WTC11 (cell line): ENCODE measurements around the gene SMARCD1. TPM values are rescaled to one million over a fixed set of nuclear protein-coding genes. Genes with fewer than 3 reads are reported as not detected.

Source experiments
- ATAC-seq: fragments of 200-7000 bp; cut with Tn5 transposase; 2 replicates; pipeline ENCODE4 v1.10.0; 2021; ENCODE audit warnings: mild to moderate bottlenecking, moderate library complexity
- CTCF ChIA-PET: fragments of 300-600 bp; sonication (Branson Sonifier 250); formaldehyde crosslinking; loops from one replicate; lab custom pipeline; 2021; ENCODE audit warnings: antibody characterized with exemption; lab: Charles Lee
- POLR2A ChIA-PET: fragments of 350-600 bp; sonication (Branson Sonifier 250); formaldehyde crosslinking; loops from one replicate; lab custom pipeline; 2021; ENCODE audit warnings: antibody characterized with exemption; lab: Charles Lee
- DNase-seq: peaks from one replicate; pipeline ENCODE4 v3.0.0; 2021; ENCODE audit warnings: low spot score
- H3K27ac Mint-ChIP-seq: 2 replicates; pipeline ENCODE4 v1.8.0; 2021; ENCODE audit warnings: mixed read lengths
- H3K27me3 Mint-ChIP-seq: 2 replicates; pipeline ENCODE4 v1.8.0; 2021; ENCODE audit warnings: low read depth, mild to moderate bottlenecking, moderate library complexity, mixed read lengths
- H3K36me3 Mint-ChIP-seq: 2 replicates; pipeline ENCODE4 v1.8.0; 2021; ENCODE audit warnings: mixed read lengths
- H3K4me1 Mint-ChIP-seq: 2 replicates; pipeline ENCODE4 v1.8.0; 2022; ENCODE audit warnings: mixed read lengths
- H3K4me3 Mint-ChIP-seq: 2 replicates; pipeline ENCODE4 v1.8.0; 2021; ENCODE audit warnings: mild to moderate bottlenecking, moderate library complexity, mixed read lengths
- H3K9me3 Mint-ChIP-seq: 2 replicates; pipeline ENCODE4 v1.8.0; 2021; ENCODE audit warnings: mixed read lengths
- ATF1 ChIP-seq: sonication (generic); formaldehyde crosslinking; IDR thresholded peaks from 2 replicates; pipeline ENCODE4 v1.8.1; 2023; ENCODE audit warnings: mild to moderate bottlenecking, moderate library complexity, missing genetic modification reagents
- ATF3 ChIP-seq: sonication (generic); formaldehyde crosslinking; conservative IDR thresholded peaks from 2 replicates; pipeline ENCODE4 v1.8.1; 2022; ENCODE audit warnings: mild to moderate bottlenecking, missing genetic modification reagents
- E2F1 ChIP-seq: sonication (generic); formaldehyde crosslinking; IDR thresholded peaks from 2 replicates; pipeline ENCODE4 v1.8.0; 2022; ENCODE audit warnings: mild to moderate bottlenecking, missing genetic modification reagents
- ESRRA ChIP-seq: sonication (generic); formaldehyde crosslinking; IDR thresholded peaks from 2 replicates; pipeline ENCODE4 v1.8.1; 2022; ENCODE audit warnings: mild to moderate bottlenecking, missing genetic modification reagents, borderline replicate concordance
- FOXP1 ChIP-seq: sonication (generic); formaldehyde crosslinking; IDR thresholded peaks from 2 replicates; pipeline ENCODE4 v1.8.0; 2022; ENCODE audit warnings: missing genetic modification reagents, mild to moderate bottlenecking, moderate library complexity, borderline replicate concordance
- GABPB1 ChIP-seq: sonication (generic); formaldehyde crosslinking; IDR thresholded peaks from 2 replicates; pipeline ENCODE4 v1.8.1; 2023; ENCODE audit warnings: mild to moderate bottlenecking, missing genetic modification reagents
- GRHL2 ChIP-seq: fragments of 250-450 bp; sonication (Bioruptor Pico); IDR thresholded peaks from 2 replicates; pipeline ENCODE4 v1.8.0; 2022; ENCODE audit warnings: mild to moderate bottlenecking, moderate library complexity; ENCODE audit not compliant: insufficient replicate concordance, severe bottlenecking
- GTF2I ChIP-seq: fragments of 250-450 bp; sonication (Bioruptor Pico); conservative IDR thresholded peaks from 2 replicates; pipeline ENCODE4 v1.4.0; 2021; ENCODE audit warnings: mild to moderate bottlenecking
- NFE2L1 ChIP-seq: sonication (generic); formaldehyde crosslinking; IDR thresholded peaks from 2 replicates; pipeline ENCODE4 v1.8.1; 2023; ENCODE audit warnings: missing genetic modification reagents
- OVOL2 ChIP-seq: fragments of 250-450 bp; sonication (Bioruptor Pico); IDR thresholded peaks from 2 replicates; pipeline ENCODE4 v1.9.0; 2021; ENCODE audit warnings: mild to moderate bottlenecking, borderline replicate concordance
- RORB ChIP-seq: fragments of 250-450 bp; sonication (Bioruptor Pico); IDR thresholded peaks from 2 replicates; pipeline ENCODE4 v1.9.0; 2021; ENCODE audit warnings: mild to moderate bottlenecking
- SMAD3 ChIP-seq: sonication (generic); formaldehyde crosslinking; IDR thresholded peaks from 2 replicates; pipeline ENCODE4 v1.8.0; 2022; ENCODE audit warnings: missing genetic modification reagents, mild to moderate bottlenecking, borderline replicate concordance
- TEAD1 ChIP-seq: sonication (generic); formaldehyde crosslinking; IDR thresholded peaks from 2 replicates; pipeline ENCODE4 v1.8.0; 2022; ENCODE audit warnings: mild to moderate bottlenecking, missing genetic modification reagents
- TEAD4 ChIP-seq: sonication (generic); formaldehyde crosslinking; IDR thresholded peaks from 2 replicates; pipeline ENCODE4 v1.8.0; 2022; ENCODE audit warnings: mild to moderate bottlenecking, missing genetic modification reagents
- ZBTB21 ChIP-seq: sonication (generic); formaldehyde crosslinking; IDR thresholded peaks from 2 replicates; pipeline ENCODE4 v1.8.1; 2023; ENCODE audit warnings: mild to moderate bottlenecking, missing genetic modification reagents, borderline replicate concordance
- ZNF121 ChIP-seq: sonication (generic); formaldehyde crosslinking; IDR thresholded peaks from 2 replicates; pipeline ENCODE4 v1.8.0; 2023; ENCODE audit warnings: missing genetic modification reagents
- ZNF138 ChIP-seq: sonication (generic); formaldehyde crosslinking; conservative IDR thresholded peaks from 2 replicates; pipeline ENCODE4 v1.8.1; 2022; ENCODE audit warnings: mild to moderate bottlenecking, moderate library complexity, missing genetic modification reagents
- ZNF396 ChIP-seq: fragments of 250-450 bp; sonication (Bioruptor Pico); IDR thresholded peaks from 2 replicates; pipeline ENCODE4 v1.8.0; 2021; ENCODE audit warnings: mild to moderate bottlenecking, moderate library complexity, borderline replicate concordance
- ZNF416 ChIP-seq: fragments of 250-450 bp; sonication (Bioruptor Pico); IDR thresholded peaks from 2 replicates; pipeline ENCODE4 v1.9.0; 2021; ENCODE audit warnings: mild to moderate bottlenecking, inconsistent platforms
- ZNF423 ChIP-seq: fragments of 250-450 bp; sonication (Bioruptor Pico); IDR thresholded peaks from 2 replicates; pipeline ENCODE4 v2.1.2; 2022; ENCODE audit warnings: mild to moderate bottlenecking, moderate library complexity
- ZNF512 ChIP-seq: sonication (generic); formaldehyde crosslinking; IDR thresholded peaks from 2 replicates; pipeline ENCODE4 v1.8.1; 2022; ENCODE audit warnings: missing genetic modification reagents, borderline replicate concordance
- ZNF532 ChIP-seq: fragments of 250-450 bp; sonication (Bioruptor Pico); IDR thresholded peaks from 2 replicates; pipeline ENCODE4 v1.9.0; 2021; ENCODE audit warnings: mild to moderate bottlenecking, borderline replicate concordance
- total RNA-seq: library from RNA; stranded (reverse); gene quantifications from 3 replicates; pipeline ENCODE4 v1.2.3, GENCODE V29; 2021
- TF ChIP-seq, protein P1 (sequence below): fragments of 250-450 bp; sonication (Bioruptor Pico); IDR thresholded peaks from 2 replicates; pipeline ENCODE4 v1.9.0; 2021; ENCODE audit warnings: mild to moderate bottlenecking
- TF ChIP-seq, protein P2 (sequence below): sonication (generic); formaldehyde crosslinking; IDR thresholded peaks from 2 replicates; pipeline ENCODE4 v1.8.1; 2023; ENCODE audit warnings: mild to moderate bottlenecking, missing genetic modification reagents, moderate library complexity
- TF ChIP-seq, protein P3 (sequence below): sonication (generic); formaldehyde crosslinking; IDR thresholded peaks from 2 replicates; pipeline ENCODE4 v1.8.1; 2023; ENCODE audit warnings: mild to moderate bottlenecking, missing genetic modification reagents
- TF ChIP-seq, protein P4 (sequence below): sonication (generic); formaldehyde crosslinking; IDR thresholded peaks from 2 replicates; pipeline ENCODE4 v1.8.1; 2022; ENCODE audit warnings: low read depth, missing genetic modification reagents, borderline replicate concordance

SMARCD1 gene
- total RNA-seq, 1 experiment from 2014 or later = 165 TPM

- H3K9me3 Mint-ChIP-seq = no peaks in the 10 kb centered on the region
- H3K4me1 Mint-ChIP-seq = no peaks in the 10 kb centered on the region; the same call in 1 of the 2 replicates
- POLR2A ChIA-PET = no interaction called here
- no peaks in the 10 kb centered on the region for H3K36me3 Mint-ChIP-seq
- no peak for ATAC-seq
- H3K4me3 Mint-ChIP-seq = no peak overlapping the region
- CTCF ChIA-PET = no interaction called here
- no peaks in the 10 kb centered on the region for H3K27me3 Mint-ChIP-seq
- TF ChIP-seq TEAD1 (no peak), ZBTB21 (CRISPR knock-in tag) (no peak), ATF3 (CRISPR knock-in tag) (no peak), TEAD4 (CRISPR knock-in tag) (no peak), ZNF512 (CRISPR knock-in tag) (no peak), E2F1 (CRISPR knock-in tag) (no peak), ZNF416 (CRISPR knock-in tag) (no peak), GRHL2 (no peak), OVOL2 (CRISPR knock-in tag) (no peak), ZNF121 (CRISPR knock-in tag) (no peak), ZNF138 (no peak), FOXP1 (no peak), RORB (no peak)
- TF ChIP-seq, protein P1, sequence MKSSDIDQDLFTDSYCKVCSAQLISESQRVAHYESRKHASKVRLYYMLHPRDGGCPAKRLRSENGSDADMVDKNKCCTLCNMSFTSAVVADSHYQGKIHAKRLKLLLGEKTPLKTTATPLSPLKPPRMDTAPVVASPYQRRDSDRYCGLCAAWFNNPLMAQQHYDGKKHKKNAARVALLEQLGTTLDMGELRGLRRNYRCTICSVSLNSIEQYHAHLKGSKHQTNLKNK (CRISPR knock-in tag) = no peak
- TF ChIP-seq, protein P2, sequence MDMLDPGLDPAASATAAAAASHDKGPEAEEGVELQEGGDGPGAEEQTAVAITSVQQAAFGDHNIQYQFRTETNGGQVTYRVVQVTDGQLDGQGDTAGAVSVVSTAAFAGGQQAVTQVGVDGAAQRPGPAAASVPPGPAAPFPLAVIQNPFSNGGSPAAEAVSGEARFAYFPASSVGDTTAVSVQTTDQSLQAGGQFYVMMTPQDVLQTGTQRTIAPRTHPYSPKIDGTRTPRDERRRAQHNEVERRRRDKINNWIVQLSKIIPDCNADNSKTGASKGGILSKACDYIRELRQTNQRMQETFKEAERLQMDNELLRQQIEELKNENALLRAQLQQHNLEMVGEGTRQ (CRISPR knock-in tag) = no peak
- DNase-seq = no peak
- H3K27ac Mint-ChIP-seq = no peak overlapping the region
Measured at GRCh38 chr12:50119387-50119786, 34.2 kb downstream of the SMARCD1 start.

- ChIA-PET CTCF (interaction anchor here (0.7 to 2.3 kb wide), 2 partner anchors 9 to 194 kb away, joined by 3 to 22 read pairs; partner anchors contain the start of gene COX14), POLR2A (interaction anchor here (1.7 kb wide), 1 partner anchor 9 kb away, joined by 4 read pairs; the partner anchor contains the start of gene COX14)
- H3K36me3 Mint-ChIP-seq = no peaks in the 10 kb centered on the region
- ATAC-seq (no peak), DNase-seq (no peak)
- no peaks in the 10 kb centered on the region for H3K4me1 Mint-ChIP-seq
- H3K27ac Mint-ChIP-seq = 0 out of 2 replicates have a peak overlapping the region, but pooled peaks have one; percentile 4
- no peaks in the 10 kb centered on the region for H3K9me3 Mint-ChIP-seq
- H3K27me3 Mint-ChIP-seq = no peaks in the 10 kb centered on the region
- H3K4me3 Mint-ChIP-seq = no peak overlapping the region
- TF ChIP-seq ATF1 (CRISPR knock-in tag) (no peak), ZNF396 (CRISPR knock-in tag) (no peak), ZNF423 (no peak), NFE2L1 (CRISPR knock-in tag) (no peak), ESRRA (CRISPR knock-in tag) (no peak), ZNF532 (CRISPR knock-in tag) (no peak), SMAD3 (CRISPR knock-in tag) (no peak), GABPB1 (CRISPR knock-in tag) (no peak), GTF2I (CRISPR knock-in tag) (no peak)
- TF ChIP-seq, protein P3, sequence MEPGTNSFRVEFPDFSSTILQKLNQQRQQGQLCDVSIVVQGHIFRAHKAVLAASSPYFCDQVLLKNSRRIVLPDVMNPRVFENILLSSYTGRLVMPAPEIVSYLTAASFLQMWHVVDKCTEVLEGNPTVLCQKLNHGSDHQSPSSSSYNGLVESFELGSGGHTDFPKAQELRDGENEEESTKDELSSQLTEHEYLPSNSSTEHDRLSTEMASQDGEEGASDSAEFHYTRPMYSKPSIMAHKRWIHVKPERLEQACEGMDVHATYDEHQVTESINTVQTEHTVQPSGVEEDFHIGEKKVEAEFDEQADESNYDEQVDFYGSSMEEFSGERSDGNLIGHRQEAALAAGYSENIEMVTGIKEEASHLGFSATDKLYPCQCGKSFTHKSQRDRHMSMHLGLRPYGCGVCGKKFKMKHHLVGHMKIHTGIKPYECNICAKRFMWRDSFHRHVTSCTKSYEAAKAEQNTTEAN (CRISPR knock-in tag) = no peak
- TF ChIP-seq, protein P4, sequence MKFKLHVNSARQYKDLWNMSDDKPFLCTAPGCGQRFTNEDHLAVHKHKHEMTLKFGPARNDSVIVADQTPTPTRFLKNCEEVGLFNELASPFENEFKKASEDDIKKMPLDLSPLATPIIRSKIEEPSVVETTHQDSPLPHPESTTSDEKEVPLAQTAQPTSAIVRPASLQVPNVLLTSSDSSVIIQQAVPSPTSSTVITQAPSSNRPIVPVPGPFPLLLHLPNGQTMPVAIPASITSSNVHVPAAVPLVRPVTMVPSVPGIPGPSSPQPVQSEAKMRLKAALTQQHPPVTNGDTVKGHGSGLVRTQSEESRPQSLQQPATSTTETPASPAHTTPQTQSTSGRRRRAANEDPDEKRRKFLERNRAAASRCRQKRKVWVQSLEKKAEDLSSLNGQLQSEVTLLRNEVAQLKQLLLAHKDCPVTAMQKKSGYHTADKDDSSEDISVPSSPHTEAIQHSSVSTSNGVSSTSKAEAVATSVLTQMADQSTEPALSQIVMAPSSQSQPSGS (CRISPR knock-in tag) = no peak
Measured at GRCh38 chr12:50120521-50120920, 35.4 kb downstream of the SMARCD1 start.
